ENCODE data around the gene MARCO.

DNA sequence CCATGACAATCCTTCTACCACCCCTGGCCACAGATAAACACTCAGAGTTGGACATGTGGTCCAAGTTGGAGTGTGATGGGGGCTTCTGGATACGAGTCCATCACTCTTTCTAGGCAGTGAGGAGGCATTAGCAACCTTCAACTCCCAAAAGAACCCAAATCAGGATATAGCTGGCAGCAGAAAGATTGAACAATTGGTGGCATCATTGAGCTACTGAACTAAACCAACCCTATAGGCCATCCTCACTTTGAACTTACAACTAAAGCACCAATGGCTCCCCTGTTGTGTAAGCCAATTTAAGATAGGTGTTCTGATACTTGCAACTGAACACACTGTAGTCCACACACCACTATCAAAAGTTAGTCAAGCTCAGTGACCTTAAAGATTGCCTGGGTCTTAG, 24.0 kb upstream of the MARCO start:
- TF ChIP-seq, protein P1, sequence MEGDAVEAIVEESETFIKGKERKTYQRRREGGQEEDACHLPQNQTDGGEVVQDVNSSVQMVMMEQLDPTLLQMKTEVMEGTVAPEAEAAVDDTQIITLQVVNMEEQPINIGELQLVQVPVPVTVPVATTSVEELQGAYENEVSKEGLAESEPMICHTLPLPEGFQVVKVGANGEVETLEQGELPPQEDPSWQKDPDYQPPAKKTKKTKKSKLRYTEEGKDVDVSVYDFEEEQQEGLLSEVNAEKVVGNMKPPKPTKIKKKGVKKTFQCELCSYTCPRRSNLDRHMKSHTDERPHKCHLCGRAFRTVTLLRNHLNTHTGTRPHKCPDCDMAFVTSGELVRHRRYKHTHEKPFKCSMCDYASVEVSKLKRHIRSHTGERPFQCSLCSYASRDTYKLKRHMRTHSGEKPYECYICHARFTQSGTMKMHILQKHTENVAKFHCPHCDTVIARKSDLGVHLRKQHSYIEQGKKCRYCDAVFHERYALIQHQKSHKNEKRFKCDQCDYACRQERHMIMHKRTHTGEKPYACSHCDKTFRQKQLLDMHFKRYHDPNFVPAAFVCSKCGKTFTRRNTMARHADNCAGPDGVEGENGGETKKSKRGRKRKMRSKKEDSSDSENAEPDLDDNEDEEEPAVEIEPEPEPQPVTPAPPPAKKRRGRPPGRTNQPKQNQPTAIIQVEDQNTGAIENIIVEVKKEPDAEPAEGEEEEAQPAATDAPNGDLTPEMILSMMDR (IDR thresholded peaks at IDR 0.05; ENCODE audit: extremely low read depth in 1 of 2, insufficient read depth in 1 of 2, low read depth in 1 of 2, low read length in 2 of 2) = no peak
- TF ChIP-seq POLR2A (IDR thresholded peaks at IDR 0.05; ENCODE audit: low read depth, low read length) (no peak), EZH2 (IDR thresholded peaks at IDR 0.05; ENCODE audit: borderline replicate concordance, low read depth, low read length, severe bottlenecking) (no peak), FOS (IDR thresholded peaks at IDR 0.05; ENCODE audit: borderline replicate concordance, insufficient read depth, low read length) (no peak), POLR2AphosphoS5 (IDR thresholded peaks at IDR 0.05; ENCODE audit: insufficient read depth, low read depth, low read length) (no peak), JUN (IDR thresholded peaks at IDR 0.05; ENCODE audit: borderline replicate concordance, insufficient read depth, insufficient read length, low read depth) (no peak), MYC (IDR thresholded peaks at IDR 0.05; ENCODE audit: low read depth, low read length) (no peak), GATA2 (IDR thresholded peaks at IDR 0.05; ENCODE audit: insufficient read depth, insufficient read length, low read depth, low read length) (no peak)
- TF ChIP-seq, protein P2, sequence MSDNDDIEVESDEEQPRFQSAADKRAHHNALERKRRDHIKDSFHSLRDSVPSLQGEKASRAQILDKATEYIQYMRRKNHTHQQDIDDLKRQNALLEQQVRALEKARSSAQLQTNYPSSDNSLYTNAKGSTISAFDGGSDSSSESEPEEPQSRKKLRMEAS (IDR thresholded peaks at IDR 0.05; ENCODE audit: insufficient read depth, insufficient read length) = no peak
